DND-41 (cell line): ENCODE results near the gene SYT5.

Experiments used
- CTCF ChIP-seq: IDR thresholded peaks from 2 replicates; pipeline ENCODE4 v1.5.1; 2012; ENCODE audit warnings: borderline replicate concordance, low read length, moderate library complexity, mild to moderate bottlenecking; ENCODE audit not compliant: poor library complexity, severe bottlenecking; ENCODE audit errors: extremely low read depth
- EZH2 ChIP-seq: IDR thresholded peaks from 3 replicates; pipeline ENCODE4 v1.6.1; 2012; ENCODE audit warnings: borderline replicate concordance, low read depth, mild to moderate bottlenecking, moderate library complexity, low read length, inconsistent platforms; ENCODE audit not compliant: severe bottlenecking

DNA sequence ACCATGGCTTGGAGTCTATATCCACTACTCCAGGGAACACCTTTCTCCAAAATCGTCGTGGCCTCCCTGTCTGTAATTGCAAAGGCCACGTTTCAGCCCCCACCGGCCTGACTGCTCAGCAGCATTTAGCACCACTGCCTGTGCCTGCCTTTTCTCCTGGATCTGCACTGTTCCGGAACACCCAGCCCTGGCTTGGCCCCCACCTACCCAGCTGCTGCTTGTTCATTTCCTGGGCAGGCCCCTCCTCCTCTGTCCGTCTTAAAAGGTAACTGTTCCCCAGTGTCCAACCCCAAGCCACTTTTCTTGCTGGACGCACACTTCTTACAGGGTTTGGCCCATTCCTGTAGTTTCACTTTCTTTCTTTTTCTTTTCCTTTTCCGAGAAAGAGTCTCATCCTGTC, 8.5 kb upstream of the SYT5 start:
- TF ChIP-seq EZH2, result no peak
- TF ChIP-seq CTCF, result no peak
